ENCODE measurements around the gene GPR141.

GPR141 gene

GRCh38 chr7:37690206-37690605, 6.6 kb downstream of the GPR141 start:
- no peaks in the 10 kb centered on the region for H3K9me3 ChIP-seq (ENCODE audit: insufficient read depth, low read depth, low read length)
- no peak overlapping the region for H3K4me2 ChIP-seq (ENCODE audit: low read depth, low read length, poor library complexity, severe bottlenecking)
- TF ChIP-seq CTCF (conservative IDR thresholded peaks at IDR 0.05; ENCODE audit: low read length) (no peak), EZH2phosphoT487 (IDR thresholded peaks at IDR 0.05; ENCODE audit: borderline replicate concordance) (no peak)
- H4K20me1 ChIP-seq (ENCODE audit: insufficient read depth, low read length, poor library complexity, severe bottlenecking) = no peaks in the 10 kb centered on the region
- no peaks in the 10 kb centered on the region for H3K36me3 ChIP-seq (ENCODE audit: insufficient read depth, low read length)
- no peaks in the 10 kb centered on the region for H3K9me2 ChIP-seq (replicated peaks; ENCODE audit: low read depth, low read length)
- H3K79me2 ChIP-seq (ENCODE audit: insufficient read depth, low read length) = no peaks in the 10 kb centered on the region
- peaks cover 5% of the 10 kb centered on the region for H3K4me1 ChIP-seq (ENCODE audit: insufficient read depth, low read length, poor library complexity, severe bottlenecking)
- H3K4me3 ChIP-seq (ENCODE audit: low read length, poor library complexity, severe bottlenecking) = no peak overlapping the region
- H3F3A ChIP-seq (ENCODE audit: low read depth) = no peaks in the 10 kb centered on the region
- no peaks in the 10 kb centered on the region for H3K27me3 ChIP-seq (ENCODE audit: insufficient read depth, low read length, poor library complexity, severe bottlenecking)
- no peak overlapping the region for H3K9ac ChIP-seq (ENCODE audit: low read depth, low read length, poor library complexity, severe bottlenecking)
- no peak overlapping the region for H2AFZ ChIP-seq (ENCODE audit: low read length)

GRCh38 chr7:37694208-37695094, 10.9 kb downstream of the GPR141 start:
- Histone ChIP-seq H3K9me2 (replicated peaks; ENCODE audit: low read depth, low read length) (no peaks in the 10 kb centered on the region), H3K79me2 (ENCODE audit: insufficient read depth, low read length) (no peaks in the 10 kb centered on the region), H3K4me3 (ENCODE audit: low read length, poor library complexity, severe bottlenecking) (no peak overlapping the region), H4K20me1 (ENCODE audit: insufficient read depth, low read length, poor library complexity, severe bottlenecking) (no peaks in the 10 kb centered on the region), H2AFZ (ENCODE audit: low read length) (no peak overlapping the region), H3K4me2 (ENCODE audit: low read depth, low read length, poor library complexity, severe bottlenecking) (no peak overlapping the region), H3K9ac (ENCODE audit: low read depth, low read length, poor library complexity, severe bottlenecking) (no peak overlapping the region), H3F3A (ENCODE audit: low read depth) (no peaks in the 10 kb centered on the region), H3K9me3 (ENCODE audit: insufficient read depth, low read depth, low read length) (no peaks in the 10 kb centered on the region), H3K4me1 (ENCODE audit: insufficient read depth, low read length, poor library complexity, severe bottlenecking) (peaks cover 5% of the 10 kb centered on the region), H3K36me3 (ENCODE audit: insufficient read depth, low read length) (no peaks in the 10 kb centered on the region), H3K27me3 (ENCODE audit: insufficient read depth, low read length, poor library complexity, severe bottlenecking) (no peaks in the 10 kb centered on the region)
- TF ChIP-seq CTCF (conservative IDR thresholded peaks at IDR 0.05; ENCODE audit: low read length) = peak; percentile 28; the same call in 1 of the 2 replicates
- no peak for TF ChIP-seq EZH2phosphoT487 (IDR thresholded peaks at IDR 0.05; ENCODE audit: borderline replicate concordance)

DNA sequence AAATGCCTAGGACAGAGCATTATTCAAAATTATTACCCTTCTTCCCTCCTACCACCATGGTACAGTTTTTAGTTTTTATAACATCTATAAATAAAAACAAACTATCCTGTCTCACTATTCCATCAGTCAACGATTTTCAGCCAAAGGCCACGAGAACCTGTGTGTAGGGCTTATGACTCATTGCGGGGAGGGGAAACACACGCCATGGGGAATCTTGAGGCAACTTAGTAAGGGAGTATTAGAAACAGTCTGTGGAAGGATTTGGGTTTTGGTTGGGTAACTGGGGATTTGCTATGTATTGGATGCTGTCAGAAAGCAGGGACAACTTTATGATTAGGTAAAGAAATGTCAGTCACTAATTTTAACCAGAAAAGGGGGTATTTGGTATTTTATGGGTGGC, 14.7 kb downstream of the GPR141 start:
- Histone ChIP-seq H3K79me2 (ENCODE audit: insufficient read depth, low read length) (no peaks in the 10 kb centered on the region), H3K36me3 (ENCODE audit: insufficient read depth, low read length) (no peaks in the 10 kb centered on the region), H3K4me2 (ENCODE audit: low read depth, low read length, poor library complexity, severe bottlenecking) (no peak overlapping the region), H3F3A (ENCODE audit: low read depth) (no peaks in the 10 kb centered on the region), H4K20me1 (ENCODE audit: insufficient read depth, low read length, poor library complexity, severe bottlenecking) (no peaks in the 10 kb centered on the region), H3K4me1 (ENCODE audit: insufficient read depth, low read length, poor library complexity, severe bottlenecking) (peaks cover 11% of the 10 kb centered on the region), H3K9me3 (ENCODE audit: insufficient read depth, low read depth, low read length) (no peaks in the 10 kb centered on the region), H3K9me2 (replicated peaks; ENCODE audit: low read depth, low read length) (no peaks in the 10 kb centered on the region), H3K4me3 (ENCODE audit: low read length, poor library complexity, severe bottlenecking) (no peak overlapping the region), H2AFZ (ENCODE audit: low read length) (no peak overlapping the region), H3K9ac (ENCODE audit: low read depth, low read length, poor library complexity, severe bottlenecking) (no peak overlapping the region), H3K27me3 (ENCODE audit: insufficient read depth, low read length, poor library complexity, severe bottlenecking) (no peaks in the 10 kb centered on the region)
- TF ChIP-seq CTCF (conservative IDR thresholded peaks at IDR 0.05; ENCODE audit: low read length) (no peak), EZH2phosphoT487 (IDR thresholded peaks at IDR 0.05; ENCODE audit: borderline replicate concordance) (no peak)
